Measurements from ENCODE around the gene DRAXIN. TPM values are rescaled to one million over a fixed set of nuclear protein-coding genes. Genes with fewer than 3 reads are reported as not detected.
"Not testable (repeated sequence)": the region's sequence is repeated elsewhere in the genome, so short reads cannot be mapped to it uniquely, and the experiment has no call there.

DRAXIN gene
- under 1 TPM in 2 of 4 donors, not detected in 2; 0.06 to 0.41 TPM for total RNA-seq

- Histone ChIP-seq H3K4me1 (peaks cover 0 to 17% of the 10 kb centered on the region in 2 donors), H3K9me3 (no peaks in the 10 kb centered on the region), H3K36me3 (no peaks in the 10 kb centered on the region), H3K27ac (no peak within 1 kb of the TSS), H3K27me3 (peaks cover 0 to 11% of the 10 kb centered on the region in 2 donors), H3K4me3 (no peak within 1 kb of the TSS)
- TF ChIP-seq POLR2A (IDR thresholded peaks at IDR 0.05) (no peak), CTCF (IDR thresholded peaks at IDR 0.05) (no peak)
- intact Hi-C loops (cut with DNase I; ENCODE audit: low total_unique reads), result no loop called here
- DNase-seq, result no peak
Observed at GRCh38 chr1:11691302-11691914, at the start of gene DRAXIN. DRAXIN (plus strand) TSS chr1:11691710; CDS start chr1:11706259, 14,549 bp downstream.

GRCh38 chr1:11641776-11642305 lies 49.7 kb upstream of the DRAXIN start:
- no peaks in the 10 kb centered on the region for H3K9me3 ChIP-seq
- H3K4me1 ChIP-seq, result no peaks in the 10 kb centered on the region
- TF ChIP-seq CTCF (IDR thresholded peaks at IDR 0.05) (no peak), POLR2A (IDR thresholded peaks at IDR 0.05) (no peak)
- H3K36me3 ChIP-seq, result no peaks in the 10 kb centered on the region
- intact Hi-C loops (cut with DNase I; ENCODE audit: low total_unique reads), result loop anchor here (10.0 kb wide), 1 partner anchor 407 kb away; no protein-coding TSS in a partner anchor
- H3K27ac ChIP-seq, result no peak overlapping the region
- no peak overlapping the region for H3K4me3 ChIP-seq
- DNase-seq, result no peak
- no peaks in the 10 kb centered on the region for H3K27me3 ChIP-seq

GRCh38 chr1:11642418-11643017 lies 49.0 kb upstream of the DRAXIN start:
- not testable (repeated sequence) for H3K4me3 ChIP-seq, H3K27me3 ChIP-seq
- DNase-seq, result peak; percentile 58 to 65

GRCh38 chr1:11643782-11644181 lies 47.7 kb upstream of the DRAXIN start:
- Histone ChIP-seq H3K27me3 (peaks cover 0 to 6% of the 10 kb centered on the region in 2 donors), H3K4me1 (no peaks in the 10 kb centered on the region), H3K36me3 (no peaks in the 10 kb centered on the region), H3K27ac (no peak overlapping the region), H3K9me3 (no peaks in the 10 kb centered on the region), H3K4me3 (no peak overlapping the region)
- no peak for TF ChIP-seq POLR2A (IDR thresholded peaks at IDR 0.05)
- intact Hi-C loops (cut with DNase I; ENCODE audit: low total_unique reads), result loop anchor here (10.0 kb wide), 1 partner anchor 409 kb away; no protein-coding TSS in a partner anchor
- DNase-seq, result no peak

More at GRCh38 chr1:11642418-11643017, 49.0 kb upstream of the DRAXIN start:
- H3K27ac ChIP-seq, H3K36me3 ChIP-seq, H3K9me3 ChIP-seq, H3K4me1 ChIP-seq: not testable (repeated sequence)
- TF ChIP-seq POLR2A (IDR thresholded peaks at IDR 0.05), result peak in 1 of 2 donors; percentile 11
- TF ChIP-seq CTCF (IDR thresholded peaks at IDR 0.05), result peak; percentile 88 to 96 (median 92)
- intact Hi-C loops (cut with DNase I; ENCODE audit: low total_unique reads), result loop anchor here (10.0 kb wide), 1 partner anchor 408 kb away; no protein-coding TSS in a partner anchor

- H3K4me3 ChIP-seq, result no peak overlapping the region
- TF ChIP-seq CTCF (IDR thresholded peaks at IDR 0.05) (no peak), POLR2A (IDR thresholded peaks at IDR 0.05) (no peak)
- peaks cover 8 to 17% of the 10 kb centered on the region in 2 donors for H3K27me3 ChIP-seq
- no peaks in the 10 kb centered on the region for H3K9me3 ChIP-seq
- H3K4me1 ChIP-seq, result peaks cover 0 to 3% of the 10 kb centered on the region in 2 donors
- intact Hi-C loops (cut with DNase I; ENCODE audit: low total_unique reads), result loop anchor here (5.0 to 10.0 kb wide), 2 partner anchors 410 to 603 kb away; no protein-coding TSS in a partner anchor
- no peaks in the 10 kb centered on the region for H3K36me3 ChIP-seq
- no peak for DNase-seq
- no peak overlapping the region for H3K27ac ChIP-seq
Observed at GRCh38 chr1:11645270-11645669, 46.2 kb upstream of the DRAXIN start.

Data from uterus (tissue), 4 donors.